Measurements from ENCODE around the gene HCN2. TPM values are rescaled to one million over a fixed set of nuclear protein-coding genes. Genes with fewer than 3 reads are reported as not detected.

The HCN2 gene
- total and polyA plus RNA-seq, 9 of the 15 experiments (the other 6 are each of a cell fraction or from before 2014, with no cell fraction given) = 0.29 to 4.2 (median 0.82) TPM; not detected in 2

DNA sequence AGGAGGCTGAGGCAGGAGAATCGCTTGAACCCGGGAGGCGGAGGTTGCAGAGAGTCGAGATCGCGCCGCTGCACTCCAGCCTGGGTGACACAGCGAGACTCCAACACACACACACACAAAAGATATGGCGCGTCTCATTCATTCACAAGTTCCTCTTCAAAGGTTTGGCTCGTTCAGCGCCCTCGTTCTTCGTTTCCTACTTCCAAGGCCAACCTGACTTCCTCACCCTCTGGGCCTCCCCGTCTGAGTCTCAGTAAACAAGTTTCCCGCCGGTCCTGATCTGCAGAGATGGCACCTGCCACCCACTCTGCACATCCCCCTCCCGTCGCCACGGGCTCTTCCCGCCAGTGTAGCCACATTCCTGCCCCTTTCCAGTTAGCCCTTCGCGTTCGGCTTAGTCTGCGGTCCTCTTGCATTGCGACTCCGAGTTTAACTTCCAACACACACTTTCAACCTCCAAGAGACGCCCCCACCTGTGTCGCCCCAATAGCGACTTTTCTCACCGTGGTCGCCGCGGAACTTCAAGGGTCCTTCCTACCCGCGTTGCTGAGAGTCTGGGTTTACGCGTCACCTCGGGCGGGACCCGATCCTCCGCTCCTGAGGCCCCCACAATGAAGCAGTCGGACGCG lies 18.6 kb upstream of the HCN2 start (continued):
- TF ChIP-seq, protein P1, sequence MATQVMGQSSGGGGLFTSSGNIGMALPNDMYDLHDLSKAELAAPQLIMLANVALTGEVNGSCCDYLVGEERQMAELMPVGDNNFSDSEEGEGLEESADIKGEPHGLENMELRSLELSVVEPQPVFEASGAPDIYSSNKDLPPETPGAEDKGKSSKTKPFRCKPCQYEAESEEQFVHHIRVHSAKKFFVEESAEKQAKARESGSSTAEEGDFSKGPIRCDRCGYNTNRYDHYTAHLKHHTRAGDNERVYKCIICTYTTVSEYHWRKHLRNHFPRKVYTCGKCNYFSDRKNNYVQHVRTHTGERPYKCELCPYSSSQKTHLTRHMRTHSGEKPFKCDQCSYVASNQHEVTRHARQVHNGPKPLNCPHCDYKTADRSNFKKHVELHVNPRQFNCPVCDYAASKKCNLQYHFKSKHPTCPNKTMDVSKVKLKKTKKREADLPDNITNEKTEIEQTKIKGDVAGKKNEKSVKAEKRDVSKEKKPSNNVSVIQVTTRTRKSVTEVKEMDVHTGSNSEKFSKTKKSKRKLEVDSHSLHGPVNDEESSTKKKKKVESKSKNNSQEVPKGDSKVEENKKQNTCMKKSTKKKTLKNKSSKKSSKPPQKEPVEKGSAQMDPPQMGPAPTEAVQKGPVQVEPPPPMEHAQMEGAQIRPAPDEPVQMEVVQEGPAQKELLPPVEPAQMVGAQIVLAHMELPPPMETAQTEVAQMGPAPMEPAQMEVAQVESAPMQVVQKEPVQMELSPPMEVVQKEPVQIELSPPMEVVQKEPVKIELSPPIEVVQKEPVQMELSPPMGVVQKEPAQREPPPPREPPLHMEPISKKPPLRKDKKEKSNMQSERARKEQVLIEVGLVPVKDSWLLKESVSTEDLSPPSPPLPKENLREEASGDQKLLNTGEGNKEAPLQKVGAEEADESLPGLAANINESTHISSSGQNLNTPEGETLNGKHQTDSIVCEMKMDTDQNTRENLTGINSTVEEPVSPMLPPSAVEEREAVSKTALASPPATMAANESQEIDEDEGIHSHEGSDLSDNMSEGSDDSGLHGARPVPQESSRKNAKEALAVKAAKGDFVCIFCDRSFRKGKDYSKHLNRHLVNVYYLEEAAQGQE (IDR thresholded peaks at IDR 0.05; ENCODE audit: borderline replicate concordance) = no peak
- TF ChIP-seq, protein P1 (CRISPR knock-in tag; IDR thresholded peaks at IDR 0.05; ENCODE audit: low read depth) = no peak
- TF ChIP-seq NR4A1 (CRISPR knock-in tag; IDR thresholded peaks at IDR 0.05) (no peak), NR4A1 (tag; IDR thresholded peaks at IDR 0.05) (no peak), PHF21A (IDR thresholded peaks at IDR 0.05; ENCODE audit: borderline replicate concordance, low read depth) (no peak), CBX8 (IDR thresholded peaks at IDR 0.05; ENCODE audit: borderline replicate concordance, extremely low read depth, low read depth, low read length, poor library complexity, severe bottlenecking) (no peak), TAF7 (tag; IDR thresholded peaks at IDR 0.05) (0 out of 2 replicates have a peak, but pooled peaks have one; percentile 8), HMG20B (CRISPR knock-in tag; IDR thresholded peaks at IDR 0.05) (no peak), ZNF717 (CRISPR knock-in tag; IDR thresholded peaks at IDR 0.05) (no peak), PRPF4 (IDR thresholded peaks at IDR 0.05; ENCODE audit: insufficient read depth, low read depth, low read length, poor library complexity, severe bottlenecking) (no peak)
- TF ChIP-seq, protein P2, sequence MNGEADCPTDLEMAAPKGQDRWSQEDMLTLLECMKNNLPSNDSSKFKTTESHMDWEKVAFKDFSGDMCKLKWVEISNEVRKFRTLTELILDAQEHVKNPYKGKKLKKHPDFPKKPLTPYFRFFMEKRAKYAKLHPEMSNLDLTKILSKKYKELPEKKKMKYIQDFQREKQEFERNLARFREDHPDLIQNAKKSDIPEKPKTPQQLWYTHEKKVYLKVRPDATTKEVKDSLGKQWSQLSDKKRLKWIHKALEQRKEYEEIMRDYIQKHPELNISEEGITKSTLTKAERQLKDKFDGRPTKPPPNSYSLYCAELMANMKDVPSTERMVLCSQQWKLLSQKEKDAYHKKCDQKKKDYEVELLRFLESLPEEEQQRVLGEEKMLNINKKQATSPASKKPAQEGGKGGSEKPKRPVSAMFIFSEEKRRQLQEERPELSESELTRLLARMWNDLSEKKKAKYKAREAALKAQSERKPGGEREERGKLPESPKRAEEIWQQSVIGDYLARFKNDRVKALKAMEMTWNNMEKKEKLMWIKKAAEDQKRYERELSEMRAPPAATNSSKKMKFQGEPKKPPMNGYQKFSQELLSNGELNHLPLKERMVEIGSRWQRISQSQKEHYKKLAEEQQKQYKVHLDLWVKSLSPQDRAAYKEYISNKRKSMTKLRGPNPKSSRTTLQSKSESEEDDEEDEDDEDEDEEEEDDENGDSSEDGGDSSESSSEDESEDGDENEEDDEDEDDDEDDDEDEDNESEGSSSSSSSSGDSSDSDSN (IDR thresholded peaks at IDR 0.05; ENCODE audit: borderline replicate concordance in 1 of 2, low read depth in 2 of 2, low read length in 2 of 2) = no peak
- TF ChIP-seq, protein P3, sequence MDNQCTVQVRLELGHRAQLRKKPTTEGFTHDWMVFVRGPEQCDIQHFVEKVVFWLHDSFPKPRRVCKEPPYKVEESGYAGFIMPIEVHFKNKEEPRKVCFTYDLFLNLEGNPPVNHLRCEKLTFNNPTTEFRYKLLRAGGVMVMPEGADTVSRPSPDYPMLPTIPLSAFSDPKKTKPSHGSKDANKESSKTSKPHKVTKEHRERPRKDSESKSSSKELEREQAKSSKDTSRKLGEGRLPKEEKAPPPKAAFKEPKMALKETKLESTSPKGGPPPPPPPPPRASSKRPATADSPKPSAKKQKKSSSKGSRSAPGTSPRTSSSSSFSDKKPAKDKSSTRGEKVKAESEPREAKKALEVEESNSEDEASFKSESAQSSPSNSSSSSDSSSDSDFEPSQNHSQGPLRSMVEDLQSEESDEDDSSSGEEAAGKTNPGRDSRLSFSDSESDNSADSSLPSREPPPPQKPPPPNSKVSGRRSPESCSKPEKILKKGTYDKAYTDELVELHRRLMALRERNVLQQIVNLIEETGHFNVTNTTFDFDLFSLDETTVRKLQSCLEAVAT (IDR thresholded peaks at IDR 0.05) = peak in 1 of 2 experiments; percentile 68; a peak in 1 of 4 replicates
- TF ChIP-seq, protein P4, sequence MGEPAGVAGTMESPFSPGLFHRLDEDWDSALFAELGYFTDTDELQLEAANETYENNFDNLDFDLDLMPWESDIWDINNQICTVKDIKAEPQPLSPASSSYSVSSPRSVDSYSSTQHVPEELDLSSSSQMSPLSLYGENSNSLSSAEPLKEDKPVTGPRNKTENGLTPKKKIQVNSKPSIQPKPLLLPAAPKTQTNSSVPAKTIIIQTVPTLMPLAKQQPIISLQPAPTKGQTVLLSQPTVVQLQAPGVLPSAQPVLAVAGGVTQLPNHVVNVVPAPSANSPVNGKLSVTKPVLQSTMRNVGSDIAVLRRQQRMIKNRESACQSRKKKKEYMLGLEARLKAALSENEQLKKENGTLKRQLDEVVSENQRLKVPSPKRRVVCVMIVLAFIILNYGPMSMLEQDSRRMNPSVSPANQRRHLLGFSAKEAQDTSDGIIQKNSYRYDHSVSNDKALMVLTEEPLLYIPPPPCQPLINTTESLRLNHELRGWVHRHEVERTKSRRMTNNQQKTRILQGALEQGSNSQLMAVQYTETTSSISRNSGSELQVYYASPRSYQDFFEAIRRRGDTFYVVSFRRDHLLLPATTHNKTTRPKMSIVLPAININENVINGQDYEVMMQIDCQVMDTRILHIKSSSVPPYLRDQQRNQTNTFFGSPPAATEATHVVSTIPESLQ (CRISPR knock-in tag; IDR thresholded peaks at IDR 0.05) = no peak
